ENCODE data around the gene IGF1.

DNA sequence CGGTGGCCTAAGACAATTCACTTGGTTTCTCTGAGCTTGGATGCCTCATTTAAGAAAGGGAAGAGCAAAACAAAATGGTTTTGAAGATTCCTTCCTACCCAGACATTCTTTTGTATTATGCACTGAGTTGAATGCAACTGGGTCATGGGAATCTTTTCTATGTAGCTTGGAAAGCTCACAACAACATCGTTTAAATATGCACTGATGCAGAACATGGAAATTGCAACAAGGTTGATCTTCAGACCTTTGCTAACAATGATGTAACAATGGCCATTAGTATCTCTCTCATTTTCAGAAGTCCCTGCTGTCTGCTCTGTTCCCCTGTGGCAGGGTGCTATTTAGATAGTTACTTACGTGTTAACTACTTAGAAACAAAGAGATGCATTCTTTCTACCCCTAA lies 30.1 kb upstream of the IGF1 start:
- TF ChIP-seq, protein P1, sequence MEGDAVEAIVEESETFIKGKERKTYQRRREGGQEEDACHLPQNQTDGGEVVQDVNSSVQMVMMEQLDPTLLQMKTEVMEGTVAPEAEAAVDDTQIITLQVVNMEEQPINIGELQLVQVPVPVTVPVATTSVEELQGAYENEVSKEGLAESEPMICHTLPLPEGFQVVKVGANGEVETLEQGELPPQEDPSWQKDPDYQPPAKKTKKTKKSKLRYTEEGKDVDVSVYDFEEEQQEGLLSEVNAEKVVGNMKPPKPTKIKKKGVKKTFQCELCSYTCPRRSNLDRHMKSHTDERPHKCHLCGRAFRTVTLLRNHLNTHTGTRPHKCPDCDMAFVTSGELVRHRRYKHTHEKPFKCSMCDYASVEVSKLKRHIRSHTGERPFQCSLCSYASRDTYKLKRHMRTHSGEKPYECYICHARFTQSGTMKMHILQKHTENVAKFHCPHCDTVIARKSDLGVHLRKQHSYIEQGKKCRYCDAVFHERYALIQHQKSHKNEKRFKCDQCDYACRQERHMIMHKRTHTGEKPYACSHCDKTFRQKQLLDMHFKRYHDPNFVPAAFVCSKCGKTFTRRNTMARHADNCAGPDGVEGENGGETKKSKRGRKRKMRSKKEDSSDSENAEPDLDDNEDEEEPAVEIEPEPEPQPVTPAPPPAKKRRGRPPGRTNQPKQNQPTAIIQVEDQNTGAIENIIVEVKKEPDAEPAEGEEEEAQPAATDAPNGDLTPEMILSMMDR (IDR thresholded peaks at IDR 0.05), result no peak
- TF ChIP-seq POLR2A (IDR thresholded peaks at IDR 0.05; ENCODE audit: low read depth), result no peak
